NCI-H146 treated with DMSO at 0.1 percent for 48 hours (cell line): ENCODE results near the gene MACF1.
A peak's percentile ranks its signal among the peaks of the same experiment; 100 is the strongest.

Experiments used
- DNase-seq: peaks from one replicate; lab custom pipeline; 2025; ENCODE audit not compliant: unreplicated experiment; lab: John Stamatoyannopoulos, UW

The MACF1 gene

GRCh38 chr1:39258925-39259244 is 54.4 kb downstream of the MACF1 start:
- no peak for DNase-seq

- DNase-seq = no peak
Observed at GRCh38 chr1:39261712-39262221, 57.3 kb downstream of the MACF1 start.

- no peak for DNase-seq
Observed at GRCh38 chr1:39262802-39263201, 58.3 kb downstream of the MACF1 start.

- DNase-seq = no peak
Observed at GRCh38 chr1:39266269-39266668, 61.8 kb downstream of the MACF1 start.

- DNase-seq = no peak
Observed at GRCh38 chr1:39266792-39267191, 62.3 kb downstream of the MACF1 start.

DNA sequence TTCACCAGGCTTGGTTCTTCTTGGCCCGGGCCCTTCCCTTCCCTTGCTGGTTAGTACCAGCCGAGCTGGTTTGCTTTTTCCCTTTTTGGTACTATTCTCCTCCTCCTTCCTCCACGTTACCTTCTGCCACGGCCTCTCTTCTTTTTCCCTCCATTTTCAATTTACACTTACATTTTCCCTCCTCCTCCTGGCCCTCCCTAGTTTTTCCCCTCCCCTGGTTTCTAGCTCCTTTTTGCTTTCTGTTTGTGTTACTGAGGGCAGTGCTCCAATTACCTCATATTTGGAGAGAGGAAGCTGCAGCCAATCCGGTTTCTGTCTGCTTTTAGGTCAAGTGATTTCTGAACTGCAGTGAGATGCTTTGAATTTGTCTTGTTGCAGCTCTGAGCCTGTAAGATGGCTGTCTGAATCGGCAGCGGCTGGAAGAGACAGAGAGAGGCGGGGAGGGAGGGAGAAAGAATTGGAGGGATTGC is 63.7 kb downstream of the MACF1 start:
- DNase-seq = peak; percentile 47

- no peak for DNase-seq
Observed at GRCh38 chr1:39268906-39269305, 64.4 kb downstream of the MACF1 start.

GRCh38 chr1:39269349-39269748 is 64.9 kb downstream of the MACF1 start:
- DNase-seq = no peak

DNA sequence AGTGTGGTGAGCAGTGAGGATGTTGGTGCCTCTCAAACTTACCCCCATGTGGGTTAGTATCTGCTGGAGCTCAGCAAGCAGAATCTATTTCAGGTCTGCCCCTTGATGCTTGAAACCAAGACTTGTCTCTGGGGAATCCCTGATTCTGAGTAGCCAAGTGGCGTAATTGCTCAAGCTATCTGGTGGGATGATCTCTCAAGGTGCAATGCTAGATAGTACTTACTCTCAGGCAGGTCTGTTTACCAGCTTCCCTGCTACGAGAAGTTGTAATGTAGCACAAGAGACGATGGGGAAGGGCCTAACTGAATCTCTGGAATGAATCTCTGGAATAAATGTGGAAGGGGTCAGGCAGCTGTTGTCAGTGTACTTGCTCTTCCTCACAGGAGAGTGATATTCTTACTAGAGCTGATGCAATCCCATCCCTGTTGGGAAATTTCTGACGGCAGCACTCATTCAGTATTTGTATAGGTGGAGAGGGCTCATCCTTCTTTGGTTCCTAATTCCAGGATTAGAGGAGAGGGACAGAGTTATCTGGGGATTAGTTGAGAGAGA is 65.4 kb downstream of the MACF1 start:
- DNase-seq = no peak

DNA sequence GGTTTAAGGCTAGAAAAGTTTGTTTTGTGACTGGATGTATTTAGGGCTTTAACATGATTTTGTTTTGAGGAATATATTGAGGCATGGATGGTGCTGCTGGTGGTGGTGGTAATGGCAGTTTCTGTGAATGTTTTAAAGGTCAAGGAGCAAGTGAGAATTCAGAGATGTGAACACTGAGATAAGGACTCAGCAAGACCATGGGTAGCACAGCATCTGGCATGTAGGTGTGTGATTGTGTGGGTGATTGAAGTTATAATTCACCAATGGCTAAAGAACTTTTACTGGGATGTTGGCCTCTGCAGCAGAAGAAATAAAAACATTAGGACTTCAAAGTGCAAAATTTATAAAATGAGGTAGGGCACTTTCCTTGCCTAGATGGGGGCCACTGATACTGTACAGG is 65.9 kb downstream of the MACF1 start:
- DNase-seq = no peak

DNA sequence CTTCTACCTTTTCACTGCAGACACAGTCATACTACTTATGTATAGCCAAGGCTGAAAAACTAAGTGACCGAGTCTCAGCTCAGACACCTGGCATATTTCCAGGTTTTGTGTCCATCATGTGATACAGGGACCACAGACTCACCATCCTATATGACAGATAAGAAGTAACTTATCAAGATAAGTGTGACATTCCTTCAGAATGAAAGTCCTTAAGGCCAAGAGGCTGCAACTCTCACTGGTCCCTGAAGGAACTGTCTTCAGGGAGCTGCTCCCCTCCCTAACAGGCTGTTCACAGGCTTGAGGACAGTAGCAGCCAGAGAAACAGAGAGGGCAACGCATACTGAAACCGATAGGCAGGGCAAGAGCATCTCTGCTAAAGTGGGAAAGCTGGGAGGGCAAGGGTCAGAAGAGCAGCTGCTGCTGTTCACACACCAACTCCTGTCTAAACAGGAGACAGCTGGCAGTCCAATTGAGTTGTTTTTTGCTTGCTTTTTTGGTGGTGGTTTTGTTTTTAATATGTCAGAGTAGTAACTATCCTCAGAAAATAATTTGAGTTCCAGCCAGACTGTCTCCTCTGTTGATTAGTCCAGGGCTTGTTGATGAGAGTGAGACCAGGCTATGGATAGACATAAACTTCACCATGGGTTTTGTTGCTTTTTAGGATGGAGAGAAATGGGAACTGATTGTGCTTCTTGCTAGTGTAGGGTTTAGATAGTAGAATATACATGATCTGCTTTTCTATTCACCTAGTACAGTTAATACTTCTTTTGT is 67.7 kb downstream of the MACF1 start:
- DNase-seq = peak; percentile 49

GRCh38 chr1:39272798-39273469 is 68.4 kb downstream of the MACF1 start:
- DNase-seq = no peak

DNA sequence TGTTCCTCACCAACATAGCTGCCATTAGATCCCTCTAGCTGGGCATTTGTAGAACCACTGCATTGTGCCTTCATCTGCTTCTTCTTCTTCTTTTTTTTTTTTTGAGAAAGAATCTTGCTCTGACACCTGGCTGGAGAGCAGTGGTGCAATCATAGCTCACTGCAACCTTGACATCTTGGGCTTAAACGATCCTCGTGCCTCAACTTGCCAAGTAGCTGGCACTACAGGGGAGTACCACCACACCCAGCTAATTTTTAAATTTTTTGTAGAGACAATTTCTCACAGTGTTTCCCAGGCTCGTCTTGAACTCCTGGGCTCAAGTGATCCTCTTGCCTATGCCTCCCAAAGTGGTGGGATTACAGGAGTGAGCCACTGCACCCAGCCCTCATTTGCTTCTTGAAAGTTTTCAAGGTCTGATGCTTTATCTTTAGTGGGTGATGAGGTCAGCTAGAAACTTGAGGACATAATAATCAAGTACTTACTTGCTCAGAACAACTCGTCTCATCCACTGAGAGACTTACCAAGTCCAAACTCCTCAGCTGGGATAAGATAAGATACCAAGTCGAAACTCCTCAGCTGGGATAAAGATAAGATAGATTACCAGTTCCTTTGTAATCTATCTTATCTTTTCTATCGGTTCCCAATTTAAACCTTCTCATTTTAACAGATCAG is 71.5 kb downstream of the MACF1 start:
- no peak for DNase-seq

- DNase-seq = no peak
Observed at GRCh38 chr1:39277879-39278278, 73.4 kb downstream of the MACF1 start.

GRCh38 chr1:39282537-39283216 is 78.2 kb downstream of the MACF1 start:
- DNase-seq = no peak

DNA sequence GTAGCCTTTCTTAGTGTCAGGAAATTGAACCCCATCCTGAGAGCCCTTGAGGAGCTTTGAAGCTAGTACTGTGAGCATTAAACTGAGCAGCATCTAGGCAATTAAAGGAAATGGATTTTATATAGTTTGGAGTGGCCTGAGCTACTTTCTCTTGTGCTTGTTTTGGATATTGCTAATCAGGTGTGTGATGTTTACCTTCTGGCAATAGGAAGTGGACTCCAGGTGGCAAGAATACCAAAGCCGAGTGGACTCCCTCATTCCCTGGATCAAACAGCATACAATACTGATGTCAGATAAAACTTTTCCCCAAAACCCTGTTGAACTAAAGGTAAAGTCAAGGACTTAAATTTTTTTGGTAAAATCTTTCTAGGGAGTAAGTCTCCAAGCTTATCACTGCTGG is 79.4 kb downstream of the MACF1 start:
- no peak for DNase-seq

DNA sequence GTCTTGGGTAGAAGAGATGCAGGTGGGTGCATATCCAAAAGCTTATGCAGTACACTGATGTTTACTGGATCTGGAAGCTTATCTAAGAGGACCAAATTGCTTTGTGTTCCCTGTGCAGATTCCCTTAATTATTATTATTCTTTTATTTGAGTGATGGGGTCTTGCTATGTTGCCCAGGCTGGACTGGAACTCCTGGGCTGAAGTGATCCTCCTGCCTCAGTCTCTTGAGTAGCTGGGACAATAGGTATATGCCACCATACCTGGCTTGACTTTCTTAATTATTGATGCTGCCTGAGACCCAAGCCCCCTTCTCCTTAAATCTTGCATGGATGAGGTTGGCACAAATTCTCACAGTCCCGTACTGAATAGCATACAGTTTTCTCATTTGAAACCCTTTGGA is 83.0 kb downstream of the MACF1 start:
- DNase-seq = no peak

DNA sequence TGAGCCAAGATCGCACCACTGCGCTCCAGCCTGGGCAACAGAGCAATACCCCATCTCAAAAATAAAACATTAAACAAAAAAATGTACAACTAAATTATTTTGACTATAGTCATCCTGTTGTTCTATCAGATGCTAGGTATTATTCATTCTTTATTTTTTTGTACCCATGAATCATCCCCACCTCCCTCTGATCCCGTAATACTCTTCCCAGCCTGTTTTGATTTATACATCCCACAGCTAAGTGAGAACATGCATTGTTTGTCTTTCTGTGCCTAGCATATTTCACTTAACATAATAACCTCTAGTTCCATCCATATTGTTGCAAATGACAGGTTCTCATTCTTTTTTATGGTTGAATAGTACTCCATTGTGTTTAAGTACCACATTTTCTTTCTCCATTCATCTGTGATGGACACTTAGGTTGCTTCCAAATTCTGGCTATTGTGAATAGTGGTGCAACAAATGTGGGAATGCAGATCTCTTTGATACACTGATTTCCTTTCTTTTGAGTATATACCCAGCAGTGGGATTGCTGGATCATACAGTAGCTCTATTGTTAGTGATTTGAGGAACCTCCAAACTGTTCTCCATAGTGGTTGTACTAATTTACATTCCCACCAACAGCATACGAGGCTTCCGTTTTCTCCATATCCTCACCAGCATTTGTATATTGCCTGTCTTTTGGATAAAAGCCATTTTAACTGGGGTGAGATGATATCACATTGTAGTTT is 84.4 kb downstream of the MACF1 start:
- no peak for DNase-seq

GRCh38 chr1:39292401-39292800 is 87.9 kb downstream of the MACF1 start:
- no peak for DNase-seq

DNA sequence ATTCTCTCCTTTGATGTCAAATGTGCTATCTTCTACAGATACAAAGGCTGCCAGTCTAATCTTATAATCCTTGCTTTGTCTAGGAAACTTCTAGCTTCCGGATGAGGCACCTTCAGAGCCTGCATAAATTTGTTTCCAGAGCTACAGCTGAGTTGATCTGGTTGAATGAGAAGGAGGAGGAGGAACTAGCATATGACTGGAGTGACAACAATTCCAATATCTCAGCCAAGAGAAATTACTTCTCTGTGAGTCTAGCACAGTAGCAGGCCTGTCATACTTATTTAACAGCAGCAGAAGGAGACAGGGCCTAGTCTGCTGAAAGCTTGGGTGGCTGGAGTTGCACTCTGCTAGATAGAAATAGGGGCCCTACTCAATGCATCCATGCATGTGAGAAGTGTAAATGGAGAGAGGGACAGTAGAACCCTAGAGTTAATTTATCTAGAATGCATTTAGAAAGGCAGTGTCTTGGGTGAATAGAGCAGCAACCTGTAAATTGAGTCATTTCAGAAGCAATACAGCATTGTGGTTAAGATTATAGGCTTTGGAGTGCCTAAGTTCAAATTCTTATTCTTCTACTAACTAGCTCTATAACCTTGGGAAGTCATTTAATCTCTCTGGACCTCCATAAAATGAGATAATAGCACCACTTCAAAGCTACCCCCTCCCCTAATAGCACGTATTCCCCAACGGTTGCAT is 89.0 kb downstream of the MACF1 start:
- no peak for DNase-seq
